GM12874 (cell line): ENCODE measurements around the gene SLC46A3.

Source experiments
- CTCF ChIP-seq: IDR thresholded peaks from 2 replicates; pipeline ENCODE4 v1.5.1; 2011; ENCODE audit warnings: low read depth, mild to moderate bottlenecking, control low read depth, low read length, moderate library complexity; ENCODE audit not compliant: insufficient read depth

The SLC46A3 gene

GRCh38 chr13:28728642-28729041, 9.9 kb upstream of the SLC46A3 start:
- TF ChIP-seq CTCF: no peak

GRCh38 chr13:28725046-28725610, 6.4 kb upstream of the SLC46A3 start:
- TF ChIP-seq CTCF: no peak

GRCh38 chr13:28723806-28724205, 5.0 kb upstream of the SLC46A3 start:
- TF ChIP-seq CTCF: no peak

- TF ChIP-seq CTCF: no peak
Observed at GRCh38 chr13:28719227-28720055, 671 bp upstream of the SLC46A3 start.

GRCh38 chr13:28718196-28718542, 601 bp downstream of the SLC46A3 start:
- TF ChIP-seq CTCF: no peak

DNA sequence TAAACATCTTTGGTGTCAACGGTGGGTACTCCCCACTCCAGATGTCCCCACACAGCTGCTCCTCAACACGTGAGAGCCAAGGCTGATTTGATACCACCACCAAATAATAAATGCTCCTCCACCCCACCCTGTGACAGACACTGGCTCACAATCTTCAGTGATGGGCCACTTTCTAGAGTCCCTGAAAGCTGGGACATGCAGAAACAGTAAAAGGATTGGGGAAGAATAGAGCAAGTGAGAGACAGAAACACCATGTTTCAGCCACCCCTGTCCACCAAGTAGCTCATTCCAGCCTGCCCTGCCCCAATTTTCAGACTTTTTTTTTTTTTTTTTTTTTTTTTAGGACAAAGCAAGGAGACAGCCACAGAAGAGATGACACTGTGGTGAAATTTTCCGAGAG, 1.6 kb downstream of the SLC46A3 start:
- no peak for TF ChIP-seq CTCF

- TF ChIP-seq CTCF: no peak
Observed at GRCh38 chr13:28716511-28716910, 2.3 kb downstream of the SLC46A3 start.
